PC-9 (cell line): ENCODE results near the gene LINC00632.

Experiments used
- CTCF ChIP-seq: fragments of 200-600 bp; sonication (generic); conservative IDR thresholded peaks from 2 replicates; pipeline ENCODE4 v1.6.1; 2017; ENCODE audit warnings: mixed run types, antibody characterized with exemption, mild to moderate bottlenecking, moderate library complexity
- EZH2 ChIP-seq: fragments of 200-600 bp; sonication (generic); IDR thresholded peaks from 2 replicates; pipeline ENCODE4 v1.8.0; 2017; ENCODE audit warnings: antibody characterized with exemption, low read depth

- TF ChIP-seq CTCF (no peak), EZH2 (no peak)
Observed at GRCh38 chrX:140836874-140837273, 127.3 kb downstream of the LINC00632 start.
